PC-9 (cell line): ENCODE results near the gene TOMT.

Experiments
- CTCF ChIP-seq: fragments of 200-600 bp; sonication (generic); conservative IDR thresholded peaks from 2 replicates; pipeline ENCODE4 v1.6.1; 2017; ENCODE audit warnings: mixed run types, antibody characterized with exemption, mild to moderate bottlenecking, moderate library complexity
- EZH2 ChIP-seq: fragments of 200-600 bp; sonication (generic); IDR thresholded peaks from 2 replicates; pipeline ENCODE4 v1.8.0; 2017; ENCODE audit warnings: antibody characterized with exemption, low read depth

- no peak for TF ChIP-seq CTCF
- no peak for TF ChIP-seq EZH2
Observed at GRCh38 chr11:72067676-72068075, 38.0 kb upstream of the TOMT start.
